ENCODE measurements around the gene IMMP2L. TPM values are rescaled to one million over a fixed set of nuclear protein-coding genes. Genes with fewer than 3 reads are reported as not detected.

Gene IMMP2L
- total RNA-seq, 1 experiment from 2014 or later: 8.8 TPM

DNA sequence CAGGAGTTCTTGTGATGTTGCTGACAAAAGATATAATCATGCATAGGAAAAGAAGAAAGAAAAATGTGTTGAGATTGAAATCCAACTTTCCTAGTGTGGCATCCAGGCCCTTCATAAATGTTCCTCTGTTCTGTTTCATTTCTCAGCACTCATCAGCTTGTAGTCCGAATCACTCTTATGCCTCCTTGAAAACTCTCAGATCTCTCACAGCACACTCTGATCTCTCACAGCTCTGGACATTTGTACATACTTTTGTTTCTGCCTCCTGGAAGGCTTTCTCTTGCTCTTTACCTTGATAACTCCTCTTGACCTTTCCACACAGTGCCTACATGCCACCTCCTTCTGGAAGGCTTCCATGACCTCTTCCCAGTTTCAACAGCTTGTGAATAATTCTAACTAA is 880.4 kb downstream of the IMMP2L start:
- Histone ChIP-seq H3K27me3 (ENCODE audit: control insufficient read depth, insufficient read depth, low read length) (no peaks in the 10 kb centered on the region), H3K4me1 (ENCODE audit: control insufficient read depth, insufficient read depth, low read length) (no peaks in the 10 kb centered on the region), H3K9me3 (ENCODE audit: control insufficient read depth, insufficient read depth, low read depth, low read length) (no peaks in the 10 kb centered on the region), H3K4me3 (ENCODE audit: low read depth in 2 of 2, low read length in 2 of 2) (no peak overlapping the region), H3K36me3 (ENCODE audit: control insufficient read depth, insufficient read depth, low read length) (no peaks in the 10 kb centered on the region; the same call in 1 of the 2 replicates), H3K27ac (ENCODE audit: low read length) (no peak overlapping the region)
- in situ Hi-C loops (cut with HindIII; ENCODE audit: low pct_unique_long_range_greater_than_20kb, low sequenced_read_pairs) (no loop called here), intact Hi-C loops (cut with micrococcal nuclease; ENCODE audit: unreplicated experiment) (no loop called here)
- ATAC-seq (no peak), DNase-seq (ENCODE audit: low read depth, low spot score) (no peak)
- no TSS peak for BruUV-seq (replicated peaks)
- CTCF ChIA-PET: no interaction called here
- TF ChIP-seq POLR2AphosphoS5 (IDR thresholded peaks at IDR 0.05; ENCODE audit: low read depth, low read length) (no peak), SIN3A (IDR thresholded peaks at IDR 0.05; ENCODE audit: borderline replicate concordance, insufficient read depth, low read depth, low read length) (no peak), TCF7L2 (IDR thresholded peaks at IDR 0.05; ENCODE audit: low read depth, low read length) (no peak), REST (IDR thresholded peaks at IDR 0.05; ENCODE audit: insufficient read depth in 1 of 2, low read depth in 2 of 2, low read length in 1 of 2) (no peak)
- TF ChIP-seq, protein P1, sequence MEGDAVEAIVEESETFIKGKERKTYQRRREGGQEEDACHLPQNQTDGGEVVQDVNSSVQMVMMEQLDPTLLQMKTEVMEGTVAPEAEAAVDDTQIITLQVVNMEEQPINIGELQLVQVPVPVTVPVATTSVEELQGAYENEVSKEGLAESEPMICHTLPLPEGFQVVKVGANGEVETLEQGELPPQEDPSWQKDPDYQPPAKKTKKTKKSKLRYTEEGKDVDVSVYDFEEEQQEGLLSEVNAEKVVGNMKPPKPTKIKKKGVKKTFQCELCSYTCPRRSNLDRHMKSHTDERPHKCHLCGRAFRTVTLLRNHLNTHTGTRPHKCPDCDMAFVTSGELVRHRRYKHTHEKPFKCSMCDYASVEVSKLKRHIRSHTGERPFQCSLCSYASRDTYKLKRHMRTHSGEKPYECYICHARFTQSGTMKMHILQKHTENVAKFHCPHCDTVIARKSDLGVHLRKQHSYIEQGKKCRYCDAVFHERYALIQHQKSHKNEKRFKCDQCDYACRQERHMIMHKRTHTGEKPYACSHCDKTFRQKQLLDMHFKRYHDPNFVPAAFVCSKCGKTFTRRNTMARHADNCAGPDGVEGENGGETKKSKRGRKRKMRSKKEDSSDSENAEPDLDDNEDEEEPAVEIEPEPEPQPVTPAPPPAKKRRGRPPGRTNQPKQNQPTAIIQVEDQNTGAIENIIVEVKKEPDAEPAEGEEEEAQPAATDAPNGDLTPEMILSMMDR (IDR thresholded peaks at IDR 0.05): no peak
- POLR2A ChIA-PET: no interaction called here

DNA sequence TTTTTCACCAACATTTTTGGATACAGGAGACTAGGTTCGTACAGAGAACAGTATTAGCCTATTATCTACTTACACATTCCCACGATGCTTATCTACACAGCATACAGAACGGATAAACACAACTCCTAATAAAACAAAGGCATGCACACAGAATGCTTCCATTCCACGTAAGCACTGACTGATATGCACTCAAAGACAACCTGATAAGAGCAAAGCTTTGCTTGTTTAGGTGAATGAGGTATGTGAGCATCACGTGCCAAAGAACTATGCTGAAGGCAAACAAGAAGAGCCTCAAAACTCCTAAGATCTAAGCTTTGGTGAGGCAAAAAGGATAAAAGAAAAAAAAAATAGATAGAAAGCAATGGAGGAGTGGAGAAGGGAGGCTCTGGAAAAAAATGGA is 884.9 kb downstream of the IMMP2L start:
- intact Hi-C loops (cut with micrococcal nuclease; ENCODE audit: unreplicated experiment): no loop called here
- ATAC-seq: no peak
- CTCF ChIA-PET: no interaction called here

More for the DNA sequence above, 884.9 kb downstream of the IMMP2L start:
- Histone ChIP-seq H3K9me3 (ENCODE audit: control insufficient read depth, insufficient read depth, low read depth, low read length) (no peaks in the 10 kb centered on the region), H3K4me3 (ENCODE audit: low read depth in 2 of 2, low read length in 2 of 2) (no peak overlapping the region), H3K4me1 (ENCODE audit: control insufficient read depth, insufficient read depth, low read length) (no peaks in the 10 kb centered on the region), H3K27me3 (ENCODE audit: control insufficient read depth, insufficient read depth, low read length) (no peaks in the 10 kb centered on the region), H3K36me3 (ENCODE audit: control insufficient read depth, insufficient read depth, low read length) (no peaks in the 10 kb centered on the region), H3K27ac (ENCODE audit: low read length) (no peak overlapping the region)
- POLR2A ChIA-PET: no interaction called here
- DNase-seq (ENCODE audit: low read depth, low spot score): no peak
- no TSS peak for BruUV-seq (replicated peaks)
- TF ChIP-seq, protein P1 (IDR thresholded peaks at IDR 0.05): no peak
- TF ChIP-seq TCF7L2 (IDR thresholded peaks at IDR 0.05; ENCODE audit: low read depth, low read length) (no peak), REST (IDR thresholded peaks at IDR 0.05; ENCODE audit: insufficient read depth in 1 of 2, low read depth in 2 of 2, low read length in 1 of 2) (no peak), POLR2AphosphoS5 (IDR thresholded peaks at IDR 0.05; ENCODE audit: low read depth, low read length) (no peak), SIN3A (IDR thresholded peaks at IDR 0.05; ENCODE audit: borderline replicate concordance, insufficient read depth, low read depth, low read length) (no peak)
- in situ Hi-C loops (cut with HindIII; ENCODE audit: low pct_unique_long_range_greater_than_20kb, low sequenced_read_pairs): no loop called here
